ENCODE measurements around the gene FRMD4B.

DNA sequence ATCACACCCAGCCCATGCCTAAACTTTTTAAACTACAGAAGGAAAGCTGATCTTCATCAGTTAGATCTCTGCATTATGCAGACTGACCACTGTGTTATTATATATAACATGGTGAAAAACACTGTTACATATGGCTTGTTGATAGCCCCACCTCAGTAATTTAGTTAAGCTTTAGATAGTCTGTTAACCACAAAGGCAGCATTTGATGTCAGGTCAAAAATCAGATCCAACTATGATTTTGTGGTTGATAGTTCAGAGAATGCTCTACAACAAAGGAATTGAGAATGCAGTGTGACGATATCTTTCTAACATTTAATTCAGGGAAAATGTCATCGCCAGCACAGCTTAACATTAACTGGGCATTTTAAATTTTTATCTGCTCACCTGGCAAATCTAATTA, 225.8 kb downstream of the FRMD4B start:
- TF ChIP-seq EZH2 (IDR thresholded peaks at IDR 0.05; ENCODE audit: low read length, missing control alignments) = no peak
- TF ChIP-seq, protein P1, sequence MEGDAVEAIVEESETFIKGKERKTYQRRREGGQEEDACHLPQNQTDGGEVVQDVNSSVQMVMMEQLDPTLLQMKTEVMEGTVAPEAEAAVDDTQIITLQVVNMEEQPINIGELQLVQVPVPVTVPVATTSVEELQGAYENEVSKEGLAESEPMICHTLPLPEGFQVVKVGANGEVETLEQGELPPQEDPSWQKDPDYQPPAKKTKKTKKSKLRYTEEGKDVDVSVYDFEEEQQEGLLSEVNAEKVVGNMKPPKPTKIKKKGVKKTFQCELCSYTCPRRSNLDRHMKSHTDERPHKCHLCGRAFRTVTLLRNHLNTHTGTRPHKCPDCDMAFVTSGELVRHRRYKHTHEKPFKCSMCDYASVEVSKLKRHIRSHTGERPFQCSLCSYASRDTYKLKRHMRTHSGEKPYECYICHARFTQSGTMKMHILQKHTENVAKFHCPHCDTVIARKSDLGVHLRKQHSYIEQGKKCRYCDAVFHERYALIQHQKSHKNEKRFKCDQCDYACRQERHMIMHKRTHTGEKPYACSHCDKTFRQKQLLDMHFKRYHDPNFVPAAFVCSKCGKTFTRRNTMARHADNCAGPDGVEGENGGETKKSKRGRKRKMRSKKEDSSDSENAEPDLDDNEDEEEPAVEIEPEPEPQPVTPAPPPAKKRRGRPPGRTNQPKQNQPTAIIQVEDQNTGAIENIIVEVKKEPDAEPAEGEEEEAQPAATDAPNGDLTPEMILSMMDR (conservative IDR thresholded peaks at IDR 0.05 in 1 of 2, IDR thresholded peaks at IDR 0.05 in 1 of 2; ENCODE audit: low read depth in 1 of 2, low read length in 2 of 2) = no peak
